ENCODE measurements around the gene EPM2A.

- no peak for TF ChIP-seq CTCF (IDR thresholded peaks at IDR 0.05)
- TF ChIP-seq POLR2AphosphoS5 (IDR thresholded peaks at IDR 0.05) = no peak
- no peak for TF ChIP-seq POLR2A (IDR thresholded peaks at IDR 0.05)
Measured at GRCh38 chr6:145738265-145738664, 2.9 kb upstream of the EPM2A start.

All from stomach (tissue), 4 donors.